ENCODE results near the gene PHTF1. TPM values are rescaled to one million over a fixed set of nuclear protein-coding genes. Genes with fewer than 3 reads are reported as not detected.

PHTF1 gene
- total RNA-seq, result 10 to 100 TPM; 13.8 to 18.4 (median 16.4) TPM

- Histone ChIP-seq H3K9me3 (no peaks in the 10 kb centered on the region), H3K4me3 (peak within 1 kb of the TSS; percentile 92 to 97 (median 95)), H3K4me1 (no peaks in the 10 kb centered on the region), H3K27me3 (no peaks in the 10 kb centered on the region), H3K36me3 (no peaks in the 10 kb centered on the region), H3K27ac (peak within 1 kb of the TSS; percentile 91 to 92)
- TF ChIP-seq, protein P1, sequence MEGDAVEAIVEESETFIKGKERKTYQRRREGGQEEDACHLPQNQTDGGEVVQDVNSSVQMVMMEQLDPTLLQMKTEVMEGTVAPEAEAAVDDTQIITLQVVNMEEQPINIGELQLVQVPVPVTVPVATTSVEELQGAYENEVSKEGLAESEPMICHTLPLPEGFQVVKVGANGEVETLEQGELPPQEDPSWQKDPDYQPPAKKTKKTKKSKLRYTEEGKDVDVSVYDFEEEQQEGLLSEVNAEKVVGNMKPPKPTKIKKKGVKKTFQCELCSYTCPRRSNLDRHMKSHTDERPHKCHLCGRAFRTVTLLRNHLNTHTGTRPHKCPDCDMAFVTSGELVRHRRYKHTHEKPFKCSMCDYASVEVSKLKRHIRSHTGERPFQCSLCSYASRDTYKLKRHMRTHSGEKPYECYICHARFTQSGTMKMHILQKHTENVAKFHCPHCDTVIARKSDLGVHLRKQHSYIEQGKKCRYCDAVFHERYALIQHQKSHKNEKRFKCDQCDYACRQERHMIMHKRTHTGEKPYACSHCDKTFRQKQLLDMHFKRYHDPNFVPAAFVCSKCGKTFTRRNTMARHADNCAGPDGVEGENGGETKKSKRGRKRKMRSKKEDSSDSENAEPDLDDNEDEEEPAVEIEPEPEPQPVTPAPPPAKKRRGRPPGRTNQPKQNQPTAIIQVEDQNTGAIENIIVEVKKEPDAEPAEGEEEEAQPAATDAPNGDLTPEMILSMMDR (IDR thresholded peaks at IDR 0.05), result no peak
- TF ChIP-seq POLR2AphosphoS5 (IDR thresholded peaks at IDR 0.05), result peak; percentile 22 to 51 (median 40)
- peak; percentile 26 to 58 for DNase-seq (ENCODE audit: low spot score in 2 of 2)
- intact Hi-C loops (cut with DNase I; ENCODE audit: low total_unique reads), result loop anchor here (5.0 kb wide), 1 partner anchor 367 kb away; the partner anchor contains the start of gene MAGI3
Measured at GRCh38 chr1:113759333-113760101, at the start of gene PHTF1. Gene PHTF1 (minus strand): TSS chr1:113759486. CDS start chr1:113758703, 783 bp downstream.

GRCh38 chr1:113808450-113809195 is 49.3 kb upstream of the PHTF1 start:
- Histone ChIP-seq H3K36me3 (no peaks in the 10 kb centered on the region), H3K27me3 (no peaks in the 10 kb centered on the region), H3K9me3 (no peaks in the 10 kb centered on the region), H3K27ac (no peak overlapping the region), H3K4me1 (peaks cover 0 to 5% of the 10 kb centered on the region in 2 donors), H3K4me3 (no peak overlapping the region)
- no peak for DNase-seq (ENCODE audit: low spot score in 2 of 2)
- intact Hi-C loops (cut with DNase I; ENCODE audit: low total_unique reads), result no loop called here
- TF ChIP-seq POLR2AphosphoS5 (IDR thresholded peaks at IDR 0.05) (no peak), POLR2A (IDR thresholded peaks at IDR 0.05) (no peak)
- TF ChIP-seq, protein P1 (IDR thresholded peaks at IDR 0.05), result no peak

- intact Hi-C loops (cut with DNase I; ENCODE audit: low total_unique reads), result no loop called here
- Histone ChIP-seq H3K4me1 (peaks cover 0 to 5% of the 10 kb centered on the region in 2 donors), H3K9me3 (no peaks in the 10 kb centered on the region), H3K36me3 (no peaks in the 10 kb centered on the region), H3K27me3 (no peaks in the 10 kb centered on the region), H3K27ac (no peak overlapping the region), H3K4me3 (no peak overlapping the region)
- TF ChIP-seq POLR2A (IDR thresholded peaks at IDR 0.05), result no peak
- TF ChIP-seq POLR2AphosphoS5 (IDR thresholded peaks at IDR 0.05), result no peak
- TF ChIP-seq, protein P1 (IDR thresholded peaks at IDR 0.05), result no peak
- DNase-seq (ENCODE audit: low spot score in 2 of 2), result no peak
Measured at GRCh38 chr1:113805639-113806038, 46.4 kb upstream of the PHTF1 start.

DNA sequence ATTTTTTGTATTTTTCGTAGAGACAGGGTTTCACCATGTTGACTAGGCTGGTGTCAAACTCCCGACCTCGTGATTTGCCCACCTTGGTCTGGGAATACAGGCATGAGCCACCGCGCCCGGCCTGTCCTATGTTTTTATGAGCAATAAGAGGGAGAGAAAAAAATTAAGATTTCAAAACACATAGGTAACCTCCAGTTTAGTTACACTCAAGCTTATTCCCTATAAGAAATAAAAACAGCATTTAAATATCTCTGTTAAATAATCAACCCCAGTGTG is 45.9 kb upstream of the PHTF1 start:
- no peak for DNase-seq (ENCODE audit: low spot score in 2 of 2)
- TF ChIP-seq, protein P1 (IDR thresholded peaks at IDR 0.05), result no peak
- no peak for TF ChIP-seq POLR2AphosphoS5 (IDR thresholded peaks at IDR 0.05)
- no peak for TF ChIP-seq POLR2A (IDR thresholded peaks at IDR 0.05)
- Histone ChIP-seq H3K36me3 (no peaks in the 10 kb centered on the region), H3K4me3 (no peak overlapping the region), H3K9me3 (no peaks in the 10 kb centered on the region), H3K4me1 (peaks cover 0 to 5% of the 10 kb centered on the region in 2 donors), H3K27me3 (no peaks in the 10 kb centered on the region), H3K27ac (no peak overlapping the region)
- intact Hi-C loops (cut with DNase I; ENCODE audit: low total_unique reads), result no loop called here
